ENCODE measurements around the gene NME3.

GRCh38 chr16:1792836-1793577, 21.7 kb upstream of the NME3 start:
- TF ChIP-seq, protein P1, sequence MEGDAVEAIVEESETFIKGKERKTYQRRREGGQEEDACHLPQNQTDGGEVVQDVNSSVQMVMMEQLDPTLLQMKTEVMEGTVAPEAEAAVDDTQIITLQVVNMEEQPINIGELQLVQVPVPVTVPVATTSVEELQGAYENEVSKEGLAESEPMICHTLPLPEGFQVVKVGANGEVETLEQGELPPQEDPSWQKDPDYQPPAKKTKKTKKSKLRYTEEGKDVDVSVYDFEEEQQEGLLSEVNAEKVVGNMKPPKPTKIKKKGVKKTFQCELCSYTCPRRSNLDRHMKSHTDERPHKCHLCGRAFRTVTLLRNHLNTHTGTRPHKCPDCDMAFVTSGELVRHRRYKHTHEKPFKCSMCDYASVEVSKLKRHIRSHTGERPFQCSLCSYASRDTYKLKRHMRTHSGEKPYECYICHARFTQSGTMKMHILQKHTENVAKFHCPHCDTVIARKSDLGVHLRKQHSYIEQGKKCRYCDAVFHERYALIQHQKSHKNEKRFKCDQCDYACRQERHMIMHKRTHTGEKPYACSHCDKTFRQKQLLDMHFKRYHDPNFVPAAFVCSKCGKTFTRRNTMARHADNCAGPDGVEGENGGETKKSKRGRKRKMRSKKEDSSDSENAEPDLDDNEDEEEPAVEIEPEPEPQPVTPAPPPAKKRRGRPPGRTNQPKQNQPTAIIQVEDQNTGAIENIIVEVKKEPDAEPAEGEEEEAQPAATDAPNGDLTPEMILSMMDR (IDR thresholded peaks at IDR 0.05) = no peak
- TF ChIP-seq POLR2A (IDR thresholded peaks at IDR 0.05) = no peak

Measured in testis (tissue), 2 donors.